Psoas muscle (tissue), 8 donors: ENCODE measurements around the gene SLC35G6. TPM values are rescaled to one million over a fixed set of nuclear protein-coding genes. Genes with fewer than 3 reads are reported as not detected.

Experiments
- ATAC-seq, 4 donors: fragments of 200-7000 bp; cut with Tn5 transposase; one replicate each; pipeline ENCODE4 v1.9.1; 2020; ENCODE audit warnings: moderate library complexity in 3 of 4, mild to moderate bottlenecking in 2 of 4
- DNase-seq, 2 donors: peaks; one replicate each; pipeline ENCODE4 v3.0.0-alpha.2; 2020
- H3K27ac ChIP-seq: fragments of 200-600 bp; one replicate; pipeline ENCODE4 v1.8.0; 2022
- H3K27me3 ChIP-seq, 3 donors: fragments of 200-600 bp in 1 of 3; one replicate each; pipeline versions ENCODE4 v1.6.1 to v1.8.0; 2013 to 2022; ENCODE audit warnings: low read length in 2 of 3, mild to moderate bottlenecking in 2 of 3, moderate library complexity in 1 of 3; ENCODE audit not compliant: insufficient read depth in 3 of 3
- H3K36me3 ChIP-seq, 2 donors: fragments of 200-600 bp in 1 of 2; one replicate each; pipeline versions ENCODE4 v1.6.1 to v1.8.0; 2013 to 2022; ENCODE audit warnings: low read depth in 1 of 2, mild to moderate bottlenecking in 1 of 2, moderate library complexity in 1 of 2; ENCODE audit not compliant: insufficient read depth in 1 of 2
- H3K4me1 ChIP-seq: fragments of 200-600 bp; one replicate; pipeline ENCODE4 v1.8.0; 2022
- H3K4me3 ChIP-seq: fragments of 200-600 bp; one replicate; pipeline ENCODE4 v1.8.0; 2022; ENCODE audit warnings: mild to moderate bottlenecking
- H3K9me3 ChIP-seq: fragments of 200-600 bp; one replicate; pipeline ENCODE4 v1.8.0; 2022
- CTCF ChIP-seq: fragments of 200-600 bp; IDR thresholded peaks from one replicate; pipeline ENCODE4 v1.8.0; 2022; ENCODE audit warnings: antibody characterized with exemption
- WGBS, 3 donors: extraction: QIAGEN DNeasy Blood & Tissue Kit; methylation state at CpG; one replicate each; pipeline versions ENCODE4 v1.1.6 to v1.1.7; 2013; 5-methylcytosine and 5-hydroxymethylcytosine counted together
- intact Hi-C, 2 donors: fragments of 100-400 bp; cut with DNase I; formaldehyde crosslinking; loops; one replicate each; pipeline versions ENCODE4 v1.11.0 to v1.14.2; 2022
- polyA plus RNA-seq, 3 donors: library from polyadenylated mRNA; stranded (reverse); fragments of 200-250 nt; gene quantifications; one replicate each; pipeline ENCODE4 v1.2.3, GENCODE V29; 2013
- total RNA-seq, 4 donors: library from RNA; stranded (reverse); fragmentation: NEBNext Ultra II Directional in 2 of 4; extraction: Animal tissue kit (Norgen Biotek cat#: 25700) in 2 of 4; gene quantifications; one replicate each; pipeline versions ENCODE4 v1.2.1 to v1.2.4, GENCODE V29; 2021 to 2023
- donor health status: healthy with polysubstance abuse.
- donor health status: DM: no; HTN: no; CAD: no; lungs with moderate emphysema.
- donor health status: Bipolar disorder and iron deficiency.
- donor health status: healthy.
- donor health status: DM: yes; HTN: yes; CAD: no.
- donor health status: DM: no; HTN: no; CAD: no.
- donor health status: DM: no; HTN: no; CAD: no.
- donor health status: DM: yes; HTN: yes; CAD: no.

SLC35G6 gene
- total and polyA plus RNA-seq, 7 donors, result 0.05 TPM; not detected in 6

- DNase-seq (no peak), ATAC-seq (no peak)
- H3K4me3 ChIP-seq, result no peak overlapping the region
- intact Hi-C loops, result no loop called here
- TF ChIP-seq CTCF, result no peak
- H3K27ac ChIP-seq, result no peak overlapping the region
- H3K9me3 ChIP-seq, result peaks cover 12% of the 10 kb centered on the region
- no peaks in the 10 kb centered on the region for H3K36me3 ChIP-seq
- no peaks in the 10 kb centered on the region for H3K27me3 ChIP-seq
- no peaks in the 10 kb centered on the region for H3K4me1 ChIP-seq
These were observed 47.6 kb downstream of the SLC35G6 start for GRCh38 chr17:7528842-7529241.

- Histone ChIP-seq H3K4me1 (no peaks in the 10 kb centered on the region), H3K27ac (no peak overlapping the region), H3K36me3 (no peaks in the 10 kb centered on the region), H3K27me3 (no peaks in the 10 kb centered on the region), H3K9me3 (peaks cover 12% of the 10 kb centered on the region), H3K4me3 (no peak overlapping the region)
- ATAC-seq, result no peak
- no peak for DNase-seq
- intact Hi-C loops, result no loop called here
- no peak for TF ChIP-seq CTCF
- 86 to 92% (median 90%) methylated on average over 5 to 6 of the region's 6 CpGs for WGBS, 3 donors
These were observed 49.0 kb downstream of the SLC35G6 start for GRCh38 chr17:7530023-7530900.

Other genes starting within 250 kb of the SLC35G6 start
Only the 30 nearest of the 40 such genes appear.
- 100 to 1,000 TPM in 3 of 4 donors, 10 to 100 TPM in 1; 50.9 to 257 (median 139) TPM for gene SLC2A4, start 199.7 kb upstream of the SLC35G6 start, total RNA-seq
- 100 to 1,000 TPM in 1 of 3 donors, 10 to 100 TPM in 2; 19.4 to 127 (median 33.8) TPM for gene SLC2A4, start 199.7 kb upstream of the SLC35G6 start, polyA plus RNA-seq
- gene YBX2, start 186.8 kb upstream of the SLC35G6 start, total RNA-seq, result 1 to 10 TPM in 1 of 4 donors, under 1 TPM in 3; 0.37 to 1.0 (median 0.75) TPM
- gene YBX2, start 186.8 kb upstream of the SLC35G6 start, polyA plus RNA-seq, result 1 to 10 TPM in 1 of 3 donors, under 1 TPM in 2; 0.14 to 1.8 (median 0.21) TPM
- 100 to 1,000 TPM; 293 to 730 (median 567) TPM for gene EIF5A, start 173.8 kb upstream of the SLC35G6 start, total RNA-seq
- gene EIF5A, start 173.8 kb upstream of the SLC35G6 start, polyA plus RNA-seq, result 1,000 to 10,000 TPM in 1 of 3 donors, 100 to 1,000 TPM in 2; 468 to 1,107 (median 518) TPM
- gene GPS2, start 166.1 kb upstream of the SLC35G6 start, total RNA-seq, result 100 to 1,000 TPM in 1 of 4 donors, 10 to 100 TPM in 3; 71.8 to 101 (median 82.5) TPM
- gene GPS2, start 166.1 kb upstream of the SLC35G6 start, polyA plus RNA-seq, result 100 to 1,000 TPM; 139 to 197 (median 146) TPM
- 10 to 100 TPM; 24.0 to 53.8 (median 32.6) TPM for gene NEURL4, start 152.1 kb upstream of the SLC35G6 start, total RNA-seq
- 10 to 100 TPM; 20.7 to 38.7 (median 22.9) TPM for gene NEURL4, start 152.1 kb upstream of the SLC35G6 start, polyA plus RNA-seq
- gene ACAP1, start 144.9 kb upstream of the SLC35G6 start, total RNA-seq, result 10 to 100 TPM; 12.2 to 20.7 (median 15.7) TPM
- gene ACAP1, start 144.9 kb upstream of the SLC35G6 start, polyA plus RNA-seq, result 10 to 100 TPM in 1 of 3 donors, 1 to 10 TPM in 2; 1.9 to 11.9 (median 2.4) TPM
- 1 to 10 TPM; 4.5 to 5.2 (median 5.1) TPM for gene KCTD11, start 129.3 kb upstream of the SLC35G6 start, total RNA-seq
- gene KCTD11, start 129.3 kb upstream of the SLC35G6 start, polyA plus RNA-seq, result 10 to 100 TPM in 1 of 3 donors, 1 to 10 TPM in 2; 2.9 to 13.2 (median 9.9) TPM
- gene TMEM95, start 126.3 kb upstream of the SLC35G6 start, total RNA-seq, result not detected
- not detected for gene TMEM95, start 126.3 kb upstream of the SLC35G6 start, polyA plus RNA-seq
- under 1 TPM; 0.56 to 0.86 (median 0.78) TPM for gene TNK1, start 100.4 kb upstream of the SLC35G6 start, total RNA-seq
- gene TNK1, start 100.4 kb upstream of the SLC35G6 start, polyA plus RNA-seq, result 1 to 10 TPM in 1 of 3 donors, under 1 TPM in 2; 0.57 to 1.7 (median 0.98) TPM
- gene PLSCR3, start 86.9 kb upstream of the SLC35G6 start, total RNA-seq, result 10 to 100 TPM; 13.9 to 16.2 (median 15.1) TPM
- gene PLSCR3, start 86.9 kb upstream of the SLC35G6 start, polyA plus RNA-seq, result 10 to 100 TPM; 16.6 to 20.5 (median 18.7) TPM
- 10 to 100 TPM; 47.1 to 80.4 (median 53.5) TPM for gene TMEM256, start 77.3 kb upstream of the SLC35G6 start, total RNA-seq
- 10 to 100 TPM; 62.4 to 75.4 (median 69.7) TPM for gene TMEM256, start 77.3 kb upstream of the SLC35G6 start, polyA plus RNA-seq
- 10 to 100 TPM in 1 of 4 donors, 1 to 10 TPM in 3; 6.5 to 11.5 (median 7.4) TPM for gene NLGN2, start 73.6 kb upstream of the SLC35G6 start, total RNA-seq
- 1 to 10 TPM; 2.8 to 3.1 (median 2.9) TPM for gene NLGN2, start 73.6 kb upstream of the SLC35G6 start, polyA plus RNA-seq
- gene SPEM1, start 61.1 kb upstream of the SLC35G6 start, total RNA-seq, result not detected
- gene SPEM1, start 61.1 kb upstream of the SLC35G6 start, polyA plus RNA-seq, result under 1 TPM in 1 of 3 donors, not detected in 2; 0.06 TPM
- not detected for gene SPEM2, start 55.8 kb upstream of the SLC35G6 start, total RNA-seq
- gene SPEM2, start 55.8 kb upstream of the SLC35G6 start, polyA plus RNA-seq, result under 1 TPM in 1 of 3 donors, not detected in 2; 0.03 TPM
- gene SPEM3, start 52.6 kb upstream of the SLC35G6 start, total RNA-seq, result not detected
- gene SPEM3, start 52.6 kb upstream of the SLC35G6 start, polyA plus RNA-seq, result under 1 TPM in 1 of 3 donors, not detected in 2; 0.01 TPM
- gene TMEM102, start 46.0 kb upstream of the SLC35G6 start, total RNA-seq, result under 1 TPM; 0.41 to 0.95 (median 0.68) TPM
- gene TMEM102, start 46.0 kb upstream of the SLC35G6 start, polyA plus RNA-seq, result 1 to 10 TPM in 2 of 3 donors, under 1 TPM in 1; 0.84 to 3.2 (median 1.7) TPM
- 10 to 100 TPM in 3 of 4 donors, 1 to 10 TPM in 1; 2.7 to 21.1 (median 10.1) TPM for gene FGF11, start 41.9 kb upstream of the SLC35G6 start, total RNA-seq
- 1 to 10 TPM; 2.0 to 4.4 (median 3.7) TPM for gene FGF11, start 41.9 kb upstream of the SLC35G6 start, polyA plus RNA-seq
- gene CHRNB1, start 36.4 kb upstream of the SLC35G6 start, total RNA-seq, result 100 to 1,000 TPM; 107 to 190 (median 147) TPM
- 100 to 1,000 TPM in 1 of 3 donors, 10 to 100 TPM in 2; 73.0 to 118 (median 91.7) TPM for gene CHRNB1, start 36.4 kb upstream of the SLC35G6 start, polyA plus RNA-seq
- gene ZBTB4, start 1.8 kb upstream of the SLC35G6 start, total RNA-seq, result 10 to 100 TPM; 29.3 to 43.2 (median 35.5) TPM
- gene ZBTB4, start 1.8 kb upstream of the SLC35G6 start, polyA plus RNA-seq, result 10 to 100 TPM; 10.3 to 20.2 (median 13.5) TPM
- gene POLR2A, start 2.9 kb downstream of the SLC35G6 start, total RNA-seq, result 10 to 100 TPM; 42.7 to 74.3 (median 56.9) TPM
- gene POLR2A, start 2.9 kb downstream of the SLC35G6 start, polyA plus RNA-seq, result 10 to 100 TPM in 2 of 3 donors, 1 to 10 TPM in 1; 8.0 to 68.7 (median 15.0) TPM
- 10 to 100 TPM; 14.3 to 23.4 (median 15.6) TPM for gene TNFSF12, start 67.6 kb downstream of the SLC35G6 start, total RNA-seq
- gene TNFSF12, start 67.6 kb downstream of the SLC35G6 start, polyA plus RNA-seq, result 10 to 100 TPM; 10.2 to 18.9 (median 13.8) TPM
- gene TNFSF13, start 77.3 kb downstream of the SLC35G6 start, total RNA-seq, result 1 to 10 TPM; 4.0 to 5.4 (median 4.5) TPM
- gene TNFSF13, start 77.3 kb downstream of the SLC35G6 start, polyA plus RNA-seq, result 1 to 10 TPM; 2.8 to 4.3 (median 3.1) TPM
- gene SENP3, start 80.5 kb downstream of the SLC35G6 start, total RNA-seq, result 10 to 100 TPM; 24.0 to 40.7 (median 38.3) TPM
- 10 to 100 TPM; 44.1 to 90.5 (median 76.1) TPM for gene SENP3, start 80.5 kb downstream of the SLC35G6 start, polyA plus RNA-seq
- 10 to 100 TPM; 15.8 to 38.4 (median 26.4) TPM for gene CD68, start 98.2 kb downstream of the SLC35G6 start, total RNA-seq
- 100 to 1,000 TPM in 1 of 3 donors, 10 to 100 TPM in 2; 16.5 to 298 (median 21.8) TPM for gene CD68, start 98.2 kb downstream of the SLC35G6 start, polyA plus RNA-seq
- 10 to 100 TPM; 19.3 to 40.6 (median 34.1) TPM for gene MPDU1, start 102.4 kb downstream of the SLC35G6 start, total RNA-seq
- gene MPDU1, start 102.4 kb downstream of the SLC35G6 start, polyA plus RNA-seq, result 100 to 1,000 TPM in 1 of 3 donors, 10 to 100 TPM in 2; 53.6 to 147 (median 77.8) TPM
- gene SOX15, start 108.6 kb downstream of the SLC35G6 start, total RNA-seq, result under 1 TPM; 0.19 to 0.71 (median 0.28) TPM
- under 1 TPM; 0.11 to 0.20 (median 0.17) TPM for gene SOX15, start 108.6 kb downstream of the SLC35G6 start, polyA plus RNA-seq
- 100 to 1,000 TPM; 105 to 120 (median 114) TPM for gene FXR2, start 133.5 kb downstream of the SLC35G6 start, total RNA-seq
- gene FXR2, start 133.5 kb downstream of the SLC35G6 start, polyA plus RNA-seq, result 100 to 1,000 TPM in 1 of 3 donors, 10 to 100 TPM in 2; 88.2 to 164 (median 92.1) TPM
- 10 to 100 TPM; 60.7 to 70.4 (median 66.2) TPM for gene SAT2, start 146.4 kb downstream of the SLC35G6 start, total RNA-seq
- 100 to 1,000 TPM; 105 to 112 (median 108) TPM for gene SAT2, start 146.4 kb downstream of the SLC35G6 start, polyA plus RNA-seq
- 1 to 10 TPM in 1 of 4 donors, under 1 TPM in 3; 0.19 to 1.6 (median 0.55) TPM for gene SHBG, start 148.7 kb downstream of the SLC35G6 start, total RNA-seq
- under 1 TPM; 0.26 to 0.53 (median 0.45) TPM for gene SHBG, start 148.7 kb downstream of the SLC35G6 start, polyA plus RNA-seq
- gene ATP1B2, start 169.5 kb downstream of the SLC35G6 start, total RNA-seq, result 1 to 10 TPM in 2 of 4 donors, under 1 TPM in 2; 0.78 to 5.7 (median 1.3) TPM
- 1 to 10 TPM in 1 of 3 donors, under 1 TPM in 2; 0.36 to 1.0 (median 0.51) TPM for gene ATP1B2, start 169.5 kb downstream of the SLC35G6 start, polyA plus RNA-seq